Body of pancreas (tissue), 4 donors: ENCODE results near the gene HCN3. TPM values are rescaled to one million over a fixed set of nuclear protein-coding genes. Genes with fewer than 3 reads are reported as not detected.

Experiments
- ATAC-seq: fragments of 150-250 bp; one replicate; pipeline ENCODE4 v1.9.1; 2016
- DNase-seq, 4 donors: peaks; one replicate each; pipeline ENCODE4 v3.0.0-alpha.2; 2019
- H3K27ac ChIP-seq, 4 donors: fragments of 200-600 bp; sonication (generic); 1 replicate in 3 of 4; 2 replicates in 1 of 4; pipeline versions ENCODE4 v1.5.1 to v1.6.1; 2016 to 2019; ENCODE audit warnings: mild to moderate bottlenecking in 1 of 4, mixed read lengths in 1 of 4, moderate library complexity in 1 of 4
- H3K27me3 ChIP-seq, 2 donors: fragments of 200-600 bp; sonication (generic); one replicate each; pipeline ENCODE4 v1.6.0; 2016; ENCODE audit warnings: mild to moderate bottlenecking in 1 of 2
- H3K36me3 ChIP-seq, 2 donors: fragments of 200-600 bp; sonication (generic); replicated peaks in 1 of 2; 2 replicates each; pipeline ENCODE4 v1.5.1; 2016; ENCODE audit warnings: low read depth in 2 of 2; ENCODE audit not compliant: insufficient read depth in 1 of 2
- H3K4me1 ChIP-seq: fragments of 200-600 bp; sonication (generic); one replicate; pipeline ENCODE4 v1.6.0; 2016
- H3K4me3 ChIP-seq, 2 donors: fragments of 200-600 bp; sonication (generic); 1 replicate in 1 of 2; 2 replicates in 1 of 2; pipeline ENCODE4 v1.5.1; 2016 to 2019
- H3K9me3 ChIP-seq, 3 donors: fragments of 200-600 bp; sonication (generic); 1 replicate in 2 of 3; 2 replicates in 1 of 3; pipeline ENCODE4 v1.5.1; 2016
- POLR2A ChIP-seq, 3 donors: fragments of 450-650 bp; IDR thresholded peaks; one replicate each; pipeline ENCODE4 v1.6.1; 2016; ENCODE audit warnings: antibody characterized with exemption in 3 of 3, mild to moderate bottlenecking in 2 of 3
- WGBS, 2 donors: methylation state at CpG; one replicate each; pipeline ENCODE4 v1.1.5; 2017; 5-methylcytosine and 5-hydroxymethylcytosine counted together
- intact Hi-C: fragments of 100-400 bp; cut with DNase I; formaldehyde crosslinking; loops from one replicate; pipeline ENCODE4 v1.15.1; 2023
- total RNA-seq, 2 donors: library from RNA; depleted of rRNA; stranded (reverse); fragments of >200 nt; gene quantifications; one replicate each; pipeline ENCODE4 v1.1.0, GENCODE V29; 2016
- TF ChIP-seq, protein P1 (sequence below), 7 experiments: fragments of 450-650 bp in 4 of 7; fragments of 200-600 bp in 3 of 7; sonication (generic) in 3 of 7; IDR thresholded peaks; one replicate each; pipeline ENCODE4 v1.5.1; 2016 to 2019; ENCODE audit warnings: antibody characterized with exemption in 7 of 7

HCN3 gene
- total RNA-seq, 2 donors from 2014 or later, result 1.3 to 2.9 TPM

DNA sequence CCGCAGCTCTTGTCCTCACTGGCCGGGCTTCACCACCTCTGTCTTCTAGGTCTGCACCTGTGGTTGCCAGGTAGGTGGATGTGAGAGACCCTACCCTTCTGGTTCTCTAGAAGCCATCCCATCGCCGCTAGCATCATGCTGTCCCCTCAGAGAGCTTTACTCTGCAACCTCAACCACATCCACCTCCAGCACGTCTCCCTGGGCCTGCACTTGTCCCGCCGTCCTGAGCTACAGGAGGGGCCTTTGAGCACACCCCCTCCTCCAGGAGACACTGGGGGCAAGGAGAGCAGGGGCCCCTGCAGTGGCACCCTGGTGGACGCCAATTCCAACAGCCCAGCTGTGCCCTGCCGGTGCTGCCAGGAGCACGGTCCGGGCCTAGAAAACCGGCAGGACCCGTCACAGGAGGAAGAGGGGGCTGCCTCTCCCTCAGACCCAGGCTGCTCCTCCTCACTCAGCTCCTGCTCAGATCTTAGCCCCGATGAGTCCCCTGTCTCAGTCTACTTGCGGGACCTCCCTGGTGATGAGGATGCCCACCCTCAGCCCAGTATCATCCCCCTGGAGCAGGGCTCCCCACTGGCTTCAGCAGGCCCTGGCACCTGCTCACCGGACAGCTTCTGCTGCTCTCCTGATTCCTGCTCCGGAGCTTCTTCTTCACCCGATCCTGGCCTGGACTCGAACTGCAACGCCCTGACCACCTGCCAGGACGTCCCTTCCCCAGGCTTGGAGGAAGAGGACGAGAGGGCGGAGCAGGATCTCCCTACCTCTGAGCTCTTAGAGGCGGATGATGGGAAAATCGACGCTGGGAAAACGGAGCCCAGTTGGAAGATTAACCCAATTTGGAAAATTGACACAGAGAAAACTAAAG is 44.6 kb downstream of the HCN3 start:
- TF ChIP-seq, protein P1, sequence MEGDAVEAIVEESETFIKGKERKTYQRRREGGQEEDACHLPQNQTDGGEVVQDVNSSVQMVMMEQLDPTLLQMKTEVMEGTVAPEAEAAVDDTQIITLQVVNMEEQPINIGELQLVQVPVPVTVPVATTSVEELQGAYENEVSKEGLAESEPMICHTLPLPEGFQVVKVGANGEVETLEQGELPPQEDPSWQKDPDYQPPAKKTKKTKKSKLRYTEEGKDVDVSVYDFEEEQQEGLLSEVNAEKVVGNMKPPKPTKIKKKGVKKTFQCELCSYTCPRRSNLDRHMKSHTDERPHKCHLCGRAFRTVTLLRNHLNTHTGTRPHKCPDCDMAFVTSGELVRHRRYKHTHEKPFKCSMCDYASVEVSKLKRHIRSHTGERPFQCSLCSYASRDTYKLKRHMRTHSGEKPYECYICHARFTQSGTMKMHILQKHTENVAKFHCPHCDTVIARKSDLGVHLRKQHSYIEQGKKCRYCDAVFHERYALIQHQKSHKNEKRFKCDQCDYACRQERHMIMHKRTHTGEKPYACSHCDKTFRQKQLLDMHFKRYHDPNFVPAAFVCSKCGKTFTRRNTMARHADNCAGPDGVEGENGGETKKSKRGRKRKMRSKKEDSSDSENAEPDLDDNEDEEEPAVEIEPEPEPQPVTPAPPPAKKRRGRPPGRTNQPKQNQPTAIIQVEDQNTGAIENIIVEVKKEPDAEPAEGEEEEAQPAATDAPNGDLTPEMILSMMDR (IDR thresholded peaks at IDR 0.05), result no peak
- TF ChIP-seq POLR2A (IDR thresholded peaks at IDR 0.05), result no peak
- ATAC-seq (no peak), DNase-seq (no peak)
- Histone ChIP-seq H3K27me3 (no peaks in the 10 kb centered on the region), H3K4me1 (peaks cover 36% of the 10 kb centered on the region), H3K9me3 (no peaks in the 10 kb centered on the region), H3K4me3 (no peak overlapping the region), H3K36me3 (no peaks in the 10 kb centered on the region), H3K27ac (peak overlapping the region in 2 of 4 donors; percentile 35 to 97)
- 46 to 55% methylated on average over 21 to 27 of the region's 27 CpGs for WGBS, 2 donors
- intact Hi-C loops, result loop anchor here (5.0 kb wide), 1 partner anchor 70 kb away; no protein-coding TSS in a partner anchor

DNA sequence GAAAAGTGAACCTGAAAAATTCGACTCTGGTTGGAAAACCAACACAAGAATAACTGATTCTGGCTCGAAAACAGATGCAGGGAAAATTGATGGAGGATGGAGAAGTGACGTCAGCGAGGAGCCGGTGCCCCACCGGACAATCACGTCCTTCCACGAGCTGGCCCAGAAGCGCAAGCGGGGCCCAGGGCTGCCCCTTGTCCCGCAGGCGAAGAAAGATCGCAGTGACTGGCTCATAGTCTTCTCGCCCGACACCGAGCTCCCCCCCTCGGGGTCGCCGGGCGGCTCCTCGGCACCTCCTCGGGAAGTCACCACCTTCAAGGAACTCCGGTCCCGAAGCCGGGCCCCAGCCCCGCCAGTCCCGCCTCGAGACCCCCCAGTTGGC is 45.3 kb downstream of the HCN3 start:
- H3K27me3 ChIP-seq, result no peaks in the 10 kb centered on the region
- peak in 1 of 4 donors; percentile 10 for DNase-seq
- peak overlapping the region; percentile 93 to 97 (median 95) for H3K27ac ChIP-seq
- WGBS, 2 donors, result 3 to 4% methylated on average over 10 to 28 of the region's 28 CpGs
- no peak for TF ChIP-seq POLR2A (IDR thresholded peaks at IDR 0.05)
- TF ChIP-seq, protein P1 (IDR thresholded peaks at IDR 0.05), result no peak
- no peaks in the 10 kb centered on the region for H3K36me3 ChIP-seq
- peak overlapping the region; percentile 73 to 76 for H3K4me3 ChIP-seq
- no peak for ATAC-seq
- no peaks in the 10 kb centered on the region for H3K9me3 ChIP-seq
- H3K4me1 ChIP-seq, result peaks cover 36% of the 10 kb centered on the region
- intact Hi-C loops, result loop anchor here (5.0 kb wide), 1 partner anchor 70 kb away; no protein-coding TSS in a partner anchor

DNA sequence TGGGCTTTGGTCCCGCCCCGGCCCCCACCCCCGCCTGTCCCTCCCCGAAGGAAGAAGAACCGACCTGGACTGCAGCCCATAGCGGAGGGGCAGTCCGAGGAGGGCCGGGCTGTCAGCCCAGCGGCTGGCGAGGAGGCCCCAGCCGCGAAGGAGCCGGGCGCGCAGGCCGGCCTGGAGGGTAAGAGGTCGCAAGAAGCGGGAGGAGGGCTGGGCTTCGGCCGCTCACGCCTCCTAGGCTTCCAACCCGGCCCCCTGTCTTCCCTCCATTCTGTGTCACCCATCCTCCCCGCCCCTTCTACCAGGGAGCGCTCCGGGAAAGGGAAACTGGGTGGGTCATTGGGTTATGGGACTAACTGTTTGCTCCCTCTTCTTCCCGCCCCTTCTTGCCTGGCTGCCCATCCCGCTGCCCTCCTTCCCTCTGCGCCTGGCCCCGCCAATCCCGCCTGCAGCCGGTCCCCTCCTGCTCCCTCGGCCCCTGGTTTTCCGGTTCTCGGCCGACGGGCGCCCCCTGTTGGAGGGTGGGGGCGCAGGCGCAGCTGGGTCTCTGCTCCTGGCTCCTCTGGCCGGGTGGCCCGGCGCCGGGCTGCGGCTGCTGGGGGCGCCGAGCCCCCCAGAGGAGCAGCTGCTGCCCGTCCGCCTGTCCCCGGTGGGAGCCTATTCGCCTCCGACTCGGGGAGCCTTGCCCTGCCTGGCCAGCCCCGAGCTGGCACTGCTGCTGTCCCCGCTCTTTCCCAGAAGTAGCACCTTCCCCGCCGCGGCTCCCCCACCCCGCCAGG is 45.9 kb downstream of the HCN3 start:
- ATAC-seq (peak; percentile 61), DNase-seq (peak; percentile 84 to 86 (median 86))
- H3K4me3 ChIP-seq, result peak overlapping the region; percentile 73 to 76
- intact Hi-C loops, result loop anchor here (5.0 kb wide), 1 partner anchor 71 kb away; no protein-coding TSS in a partner anchor
- H3K27ac ChIP-seq, result peak overlapping the region; percentile 93 to 97 (median 95)
- peaks cover 36% of the 10 kb centered on the region for H3K4me1 ChIP-seq
- H3K27me3 ChIP-seq, result no peaks in the 10 kb centered on the region
- no peaks in the 10 kb centered on the region for H3K36me3 ChIP-seq
- H3K9me3 ChIP-seq, result no peaks in the 10 kb centered on the region
- no peak for TF ChIP-seq POLR2A (IDR thresholded peaks at IDR 0.05)
- TF ChIP-seq, protein P1 (IDR thresholded peaks at IDR 0.05), result peak; percentile 92 to 98 (median 94)
- WGBS, 2 donors, result 0 to 1% methylated on average over 11 to 58 of the region's 58 CpGs

DNA sequence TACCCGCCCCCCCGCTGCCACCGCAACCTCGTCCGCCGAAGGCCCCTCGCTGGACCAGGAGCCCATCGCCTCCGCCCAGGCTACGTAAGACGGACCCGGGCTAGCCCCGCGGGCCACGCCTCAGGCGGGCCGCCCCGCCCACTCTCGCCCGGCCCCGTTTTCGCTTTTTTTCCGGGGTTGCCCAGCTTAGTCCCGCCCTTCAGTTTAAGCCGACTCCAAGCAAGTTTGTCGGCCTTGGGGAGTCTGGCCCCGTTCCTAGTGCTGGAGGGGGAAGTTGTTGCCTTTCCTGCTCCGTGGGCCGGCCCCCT is 46.4 kb downstream of the HCN3 start:
- Histone ChIP-seq H3K4me3 (peak overlapping the region; percentile 73 to 76), H3K27ac (peak overlapping the region; percentile 93 to 97 (median 95)), H3K36me3 (no peaks in the 10 kb centered on the region), H3K4me1 (peaks cover 36% of the 10 kb centered on the region), H3K27me3 (no peaks in the 10 kb centered on the region), H3K9me3 (no peaks in the 10 kb centered on the region)
- TF ChIP-seq, protein P1 (IDR thresholded peaks at IDR 0.05), result no peak
- peak in 1 of 3 donors; percentile 2 for TF ChIP-seq POLR2A (IDR thresholded peaks at IDR 0.05)
- WGBS, 2 donors, result 0 to 1% methylated on average over 1 to 29 of the region's 29 CpGs
- intact Hi-C loops, result loop anchor here (5.0 kb wide), 1 partner anchor 71 kb away; no protein-coding TSS in a partner anchor
- DNase-seq, result peak; percentile 94 to 96 (median 94)
- peak; percentile 75 for ATAC-seq
